WTC11 (cell line): ENCODE results near the gene LTN1. TPM values are rescaled to one million over a fixed set of nuclear protein-coding genes. Genes with fewer than 3 reads are reported as not detected.

ENCODE experiments used
- ATAC-seq: fragments of 200-7000 bp; cut with Tn5 transposase; 2 replicates; pipeline ENCODE4 v1.10.0; 2021; ENCODE audit warnings: mild to moderate bottlenecking, moderate library complexity
- CTCF ChIA-PET: fragments of 300-600 bp; sonication (Branson Sonifier 250); formaldehyde crosslinking; loops from one replicate; lab custom pipeline; 2021; ENCODE audit warnings: antibody characterized with exemption; lab: Charles Lee
- POLR2A ChIA-PET: fragments of 350-600 bp; sonication (Branson Sonifier 250); formaldehyde crosslinking; loops from one replicate; lab custom pipeline; 2021; ENCODE audit warnings: antibody characterized with exemption; lab: Charles Lee
- DNase-seq: peaks from one replicate; pipeline ENCODE4 v3.0.0; 2021; ENCODE audit warnings: low spot score
- H3K27ac Mint-ChIP-seq: 2 replicates; pipeline ENCODE4 v1.8.0; 2021; ENCODE audit warnings: mixed read lengths
- H3K27me3 Mint-ChIP-seq: 2 replicates; pipeline ENCODE4 v1.8.0; 2021; ENCODE audit warnings: low read depth, mild to moderate bottlenecking, moderate library complexity, mixed read lengths
- H3K36me3 Mint-ChIP-seq: 2 replicates; pipeline ENCODE4 v1.8.0; 2021; ENCODE audit warnings: mixed read lengths
- H3K4me1 Mint-ChIP-seq: 2 replicates; pipeline ENCODE4 v1.8.0; 2022; ENCODE audit warnings: mixed read lengths
- H3K4me3 Mint-ChIP-seq: 2 replicates; pipeline ENCODE4 v1.8.0; 2021; ENCODE audit warnings: mild to moderate bottlenecking, moderate library complexity, mixed read lengths
- H3K9me3 Mint-ChIP-seq: 2 replicates; pipeline ENCODE4 v1.8.0; 2021; ENCODE audit warnings: mixed read lengths
- ATF1 ChIP-seq: sonication (generic); formaldehyde crosslinking; IDR thresholded peaks from 2 replicates; pipeline ENCODE4 v1.8.1; 2023; ENCODE audit warnings: mild to moderate bottlenecking, moderate library complexity, missing genetic modification reagents
- CBFB ChIP-seq: sonication (generic); formaldehyde crosslinking; IDR thresholded peaks from 2 replicates; pipeline ENCODE4 v1.8.1; 2022; ENCODE audit warnings: mild to moderate bottlenecking, low read depth, missing genetic modification reagents
- CTCF ChIP-seq: fragments of 200-600 bp; IDR thresholded peaks from 2 replicates; pipeline ENCODE4 v1.8.0; 2022; ENCODE audit warnings: antibody characterized with exemption
- E2F1 ChIP-seq: sonication (generic); formaldehyde crosslinking; IDR thresholded peaks from 2 replicates; pipeline ENCODE4 v1.8.0; 2022; ENCODE audit warnings: mild to moderate bottlenecking, missing genetic modification reagents
- ELF4 ChIP-seq: sonication (generic); formaldehyde crosslinking; IDR thresholded peaks from 2 replicates; pipeline ENCODE4 v1.8.1; 2022; ENCODE audit warnings: low read depth, mild to moderate bottlenecking, moderate library complexity, missing genetic modification reagents
- NR1H2 ChIP-seq: sonication (generic); formaldehyde crosslinking; IDR thresholded peaks from 2 replicates; pipeline ENCODE4 v1.9.0; 2021; ENCODE audit warnings: mild to moderate bottlenecking, moderate library complexity, missing genetic modification reagents
- OVOL2 ChIP-seq: fragments of 250-450 bp; sonication (Bioruptor Pico); IDR thresholded peaks from 2 replicates; pipeline ENCODE4 v1.9.0; 2021; ENCODE audit warnings: mild to moderate bottlenecking, borderline replicate concordance
- SP1 ChIP-seq: sonication (generic); formaldehyde crosslinking; conservative IDR thresholded peaks from 2 replicates; pipeline ENCODE4 v1.8.1; 2022; ENCODE audit warnings: missing genetic modification reagents
- USF2 ChIP-seq: sonication (generic); formaldehyde crosslinking; IDR thresholded peaks from 2 replicates; pipeline ENCODE4 v1.8.1; 2023; ENCODE audit warnings: mild to moderate bottlenecking, missing genetic modification reagents, moderate library complexity
- ZNF121 ChIP-seq: sonication (generic); formaldehyde crosslinking; IDR thresholded peaks from 2 replicates; pipeline ENCODE4 v1.8.0; 2023; ENCODE audit warnings: missing genetic modification reagents
- ZNF219 ChIP-seq: sonication (generic); formaldehyde crosslinking; IDR thresholded peaks from 2 replicates; pipeline ENCODE4 v1.8.0; 2023; ENCODE audit warnings: missing genetic modification reagents, mild to moderate bottlenecking, borderline replicate concordance
- ZNF281 ChIP-seq: sonication (generic); formaldehyde crosslinking; IDR thresholded peaks from 2 replicates; pipeline ENCODE4 v1.8.0; 2023; ENCODE audit warnings: mild to moderate bottlenecking, missing genetic modification reagents
- ZNF532 ChIP-seq: fragments of 250-450 bp; sonication (Bioruptor Pico); IDR thresholded peaks from 2 replicates; pipeline ENCODE4 v1.9.0; 2021; ENCODE audit warnings: mild to moderate bottlenecking, borderline replicate concordance
- ZNF671 ChIP-seq: fragments of 250-450 bp; sonication (Bioruptor Pico); IDR thresholded peaks from 2 replicates; pipeline ENCODE4 v1.8.0; 2021; ENCODE audit warnings: mild to moderate bottlenecking
- ZSCAN18 ChIP-seq: fragments of 250-450 bp; sonication (Bioruptor Pico); IDR thresholded peaks from 2 replicates; pipeline ENCODE4 v2.1.2; 2022; ENCODE audit warnings: mild to moderate bottlenecking, moderate library complexity
- total RNA-seq: library from RNA; stranded (reverse); gene quantifications from 3 replicates; pipeline ENCODE4 v1.2.3, GENCODE V29; 2021

LTN1 gene
- total RNA-seq, 1 experiment from 2014 or later, result 23.0 TPM

- H3K9me3 Mint-ChIP-seq, result no peaks in the 10 kb centered on the region
- POLR2A ChIA-PET, result no interaction called here
- H3K4me3 Mint-ChIP-seq, result no peak overlapping the region
- H3K36me3 Mint-ChIP-seq, result peaks cover 64% of the 10 kb centered on the region
- CTCF ChIA-PET, result no interaction called here
- ATAC-seq (no peak), DNase-seq (no peak)
- H3K27ac Mint-ChIP-seq, result no peak overlapping the region
- no peaks in the 10 kb centered on the region for H3K4me1 Mint-ChIP-seq
- H3K27me3 Mint-ChIP-seq, result no peaks in the 10 kb centered on the region
- TF ChIP-seq NR1H2 (no peak), USF2 (CRISPR knock-in tag) (no peak), SP1 (CRISPR knock-in tag) (no peak), ZNF219 (CRISPR knock-in tag) (no peak), ZNF532 (CRISPR knock-in tag) (no peak), ZNF671 (CRISPR knock-in tag) (no peak), ATF1 (CRISPR knock-in tag) (no peak), CTCF (no peak), ZNF121 (CRISPR knock-in tag) (no peak), OVOL2 (CRISPR knock-in tag) (no peak), CBFB (no peak), ZSCAN18 (CRISPR knock-in tag) (no peak), ZNF281 (CRISPR knock-in tag) (no peak), ELF4 (CRISPR knock-in tag) (no peak)
- TF ChIP-seq, all 79 proteins: peak for 0
Measured at GRCh38 chr21:29033301-29033700, 40.6 kb upstream of the LTN1 start.

- ATAC-seq, result no peak
- no peak overlapping the region for H3K27ac Mint-ChIP-seq
- DNase-seq, result no peak
- H3K4me1 Mint-ChIP-seq, result peaks cover 5% of the 10 kb centered on the region; the same call in 1 of the 2 replicates
- H3K9me3 Mint-ChIP-seq, result no peaks in the 10 kb centered on the region
- CTCF ChIA-PET, result no interaction called here
- peaks cover 47% of the 10 kb centered on the region for H3K36me3 Mint-ChIP-seq
- POLR2A ChIA-PET, result no interaction called here
- H3K4me3 Mint-ChIP-seq, result no peak overlapping the region
- H3K27me3 Mint-ChIP-seq, result no peaks in the 10 kb centered on the region
- no peak for TF ChIP-seq E2F1 (CRISPR knock-in tag)
Measured at GRCh38 chr21:29030909-29031308, 38.2 kb upstream of the LTN1 start.
